ENCODE results near the gene SIL1. TPM values are rescaled to one million over a fixed set of nuclear protein-coding genes. Genes with fewer than 3 reads are reported as not detected.

Gene SIL1
- polyA plus RNA-seq, 3 donors: 25.4 to 35.1 (median 27.9) TPM

- peaks cover 0 to 2% (median 0%) of the 10 kb centered on the region in 3 donors for H3K27me3 Mint-ChIP-seq (ENCODE audit: low read depth in 3 of 3)
- Histone ChIP-seq H3K79me2 (ENCODE audit: insufficient read depth, low read length) (no peaks in the 10 kb centered on the region), H3K27me3 (ENCODE audit: control insufficient read depth in 2 of 2, insufficient read depth in 2 of 2, low read length in 2 of 2) (no peaks in the 10 kb centered on the region), H3K9me3 (replicated peaks in 1 of 2; ENCODE audit: control insufficient read depth in 1 of 2, insufficient read depth in 1 of 2, low read length in 2 of 2) (no peaks in the 10 kb centered on the region), H3K36me3 (replicated peaks in 1 of 2; ENCODE audit: control insufficient read depth in 1 of 2, insufficient read depth in 2 of 2, low read length in 2 of 2) (peaks cover 13 to 83% of the 10 kb centered on the region in 2 donors), H3K4me3 (replicated peaks in 1 of 3; ENCODE audit: low read depth in 2 of 3, low read length in 3 of 3) (no peak overlapping the region), H3K9ac (ENCODE audit: insufficient read depth, low read length, poor library complexity, severe bottlenecking) (no peak overlapping the region), H3K4me1 (ENCODE audit: control insufficient read depth in 1 of 2, insufficient read depth in 2 of 2, low read length in 2 of 2) (no peaks in the 10 kb centered on the region), H2AFZ (ENCODE audit: insufficient read depth, low read depth, low read length, poor library complexity, severe bottlenecking) (no peak overlapping the region), H3K27ac (ENCODE audit: low read depth in 1 of 2, low read length in 2 of 2) (no peak overlapping the region), H4K20me1 (ENCODE audit: insufficient read depth, low read length) (no peaks in the 10 kb centered on the region), H3K4me2 (replicated peaks; ENCODE audit: extremely low read depth, low read length, poor library complexity, severe bottlenecking) (no peak overlapping the region)
- H3K9me3 Mint-ChIP-seq: peaks cover 0 to 3% (median 0%) of the 10 kb centered on the region in 7 donors
- DNase-seq: no peak
- no CpG with 5 or more reads among the region's 3 CpGs for WGBS (ENCODE audit: insufficient coverage)
- intact Hi-C loops (cut with micrococcal nuclease): no loop called here
- TF ChIP-seq CTCF (IDR thresholded peaks at IDR 0.05): no peak
- H3K36me3 Mint-ChIP-seq: peaks cover 78 to 85% of the 10 kb centered on the region in 2 donors
- no peaks in the 10 kb centered on the region for H3K4me1 Mint-ChIP-seq
- H3K27ac Mint-ChIP-seq: no peak overlapping the region
- no peak overlapping the region for H3K4me3 Mint-ChIP-seq
These were observed 179.0 kb downstream of the SIL1 start for GRCh38 chr5:139019211-139019610.

GRCh38 chr5:139017624-139018023 is 180.5 kb downstream of the SIL1 start:
- no peak overlapping the region for H3K27ac Mint-ChIP-seq
- Histone ChIP-seq H3K4me2 (replicated peaks; ENCODE audit: extremely low read depth, low read length, poor library complexity, severe bottlenecking) (no peak overlapping the region), H4K20me1 (ENCODE audit: insufficient read depth, low read length) (no peaks in the 10 kb centered on the region), H3K9me3 (replicated peaks in 1 of 2; ENCODE audit: control insufficient read depth in 1 of 2, insufficient read depth in 1 of 2, low read length in 2 of 2) (no peaks in the 10 kb centered on the region), H2AFZ (ENCODE audit: insufficient read depth, low read depth, low read length, poor library complexity, severe bottlenecking) (no peak overlapping the region), H3K4me3 (replicated peaks in 1 of 3; ENCODE audit: low read depth in 2 of 3, low read length in 3 of 3) (no peak overlapping the region), H3K27me3 (ENCODE audit: control insufficient read depth in 2 of 2, insufficient read depth in 2 of 2, low read length in 2 of 2) (no peaks in the 10 kb centered on the region), H3K9ac (ENCODE audit: insufficient read depth, low read length, poor library complexity, severe bottlenecking) (no peak overlapping the region), H3K4me1 (ENCODE audit: control insufficient read depth in 1 of 2, insufficient read depth in 2 of 2, low read length in 2 of 2) (no peaks in the 10 kb centered on the region), H3K79me2 (ENCODE audit: insufficient read depth, low read length) (no peaks in the 10 kb centered on the region), H3K36me3 (replicated peaks in 1 of 2; ENCODE audit: control insufficient read depth in 1 of 2, insufficient read depth in 2 of 2, low read length in 2 of 2) (peaks cover 11 to 82% of the 10 kb centered on the region in 2 donors), H3K27ac (ENCODE audit: low read depth in 1 of 2, low read length in 2 of 2) (no peak overlapping the region)
- H3K4me3 Mint-ChIP-seq: no peak overlapping the region
- peaks cover 0 to 3% (median 0%) of the 10 kb centered on the region in 7 donors for H3K9me3 Mint-ChIP-seq
- no peak for TF ChIP-seq CTCF (IDR thresholded peaks at IDR 0.05)
- 100% methylated on average over 2 of the region's 5 CpGs for WGBS (ENCODE audit: insufficient coverage)
- no peaks in the 10 kb centered on the region for H3K4me1 Mint-ChIP-seq
- H3K27me3 Mint-ChIP-seq (ENCODE audit: low read depth in 3 of 3): peaks cover 0 to 2% (median 0%) of the 10 kb centered on the region in 3 donors
- DNase-seq: no peak
- intact Hi-C loops (cut with micrococcal nuclease): no loop called here
- H3K36me3 Mint-ChIP-seq: peaks cover 83 to 86% of the 10 kb centered on the region in 2 donors

All from CD14-positive monocyte (primary cell).